HG03135 (cell line): Measurements from ENCODE around the gene EHD2.
"Not testable (repeated sequence)": the region's sequence is repeated elsewhere in the genome, so short reads cannot be mapped to it uniquely, and the experiment has no call there.

Experiments
- ATAC-seq: cut with Tn5 transposase; IDR thresholded peaks from one replicate; pipeline ENCODE4 v1.9.1; 2021; ENCODE audit warnings: mild to moderate bottlenecking, moderate library complexity; ENCODE audit not compliant: unreplicated experiment

The EHD2 gene, protein sequence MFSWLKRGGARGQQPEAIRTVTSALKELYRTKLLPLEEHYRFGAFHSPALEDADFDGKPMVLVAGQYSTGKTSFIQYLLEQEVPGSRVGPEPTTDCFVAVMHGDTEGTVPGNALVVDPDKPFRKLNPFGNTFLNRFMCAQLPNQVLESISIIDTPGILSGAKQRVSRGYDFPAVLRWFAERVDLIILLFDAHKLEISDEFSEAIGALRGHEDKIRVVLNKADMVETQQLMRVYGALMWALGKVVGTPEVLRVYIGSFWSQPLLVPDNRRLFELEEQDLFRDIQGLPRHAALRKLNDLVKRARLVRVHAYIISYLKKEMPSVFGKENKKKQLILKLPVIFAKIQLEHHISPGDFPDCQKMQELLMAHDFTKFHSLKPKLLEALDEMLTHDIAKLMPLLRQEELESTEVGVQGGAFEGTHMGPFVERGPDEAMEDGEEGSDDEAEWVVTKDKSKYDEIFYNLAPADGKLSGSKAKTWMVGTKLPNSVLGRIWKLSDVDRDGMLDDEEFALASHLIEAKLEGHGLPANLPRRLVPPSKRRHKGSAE

DNA sequence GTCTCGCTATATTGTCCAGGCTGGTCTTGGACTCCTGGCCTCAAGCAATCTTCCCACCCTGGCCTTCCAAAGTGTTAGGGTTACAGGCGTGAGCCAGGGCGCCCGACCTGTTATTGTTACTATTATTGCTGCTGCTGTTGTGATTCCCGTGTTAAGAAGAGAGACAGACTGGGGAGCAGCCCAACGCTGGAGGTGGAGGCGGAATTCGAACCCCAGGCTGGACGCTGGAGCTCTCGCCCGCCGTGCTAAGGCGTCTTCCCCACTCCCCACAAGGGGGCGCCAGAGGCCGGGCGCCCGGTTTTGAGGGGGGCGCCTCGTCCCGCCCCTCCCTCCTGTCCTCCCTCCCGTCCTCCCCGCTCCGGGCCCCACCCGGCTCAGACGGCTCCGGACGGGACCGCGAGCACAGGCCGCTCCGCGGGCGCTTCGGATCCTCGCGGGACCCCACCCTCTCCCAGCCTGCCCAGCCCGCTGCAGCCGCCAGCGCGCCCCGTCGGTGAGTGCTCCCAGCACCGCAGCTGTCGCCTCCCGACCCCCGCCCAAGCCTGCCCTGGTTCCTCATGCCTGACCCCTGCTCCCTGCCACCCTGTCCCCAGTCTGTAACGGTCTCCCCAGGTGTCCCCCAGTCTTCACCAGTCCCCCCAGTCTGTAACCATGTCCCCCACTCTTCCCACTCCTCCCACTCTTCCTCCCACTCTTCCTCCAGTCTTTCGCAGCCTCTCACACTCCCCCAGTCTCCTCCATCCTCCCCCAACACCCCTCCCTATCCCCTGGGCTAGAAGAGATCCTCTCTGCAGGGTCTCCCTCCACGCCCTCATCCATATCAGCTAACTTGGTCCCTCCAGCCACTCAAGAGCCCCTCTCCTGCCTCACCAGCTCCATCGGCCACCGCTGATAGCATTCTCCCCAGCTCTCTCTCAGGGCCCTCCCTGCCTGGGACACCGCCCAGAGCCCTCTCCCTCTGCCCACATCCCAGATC, at the start of gene EHD2:
TSS of gene EHD2 (plus strand) at position 377 of the 976 bp plus-strand sequence. CDS start 3,191 bp downstream, outside the sequence.
- ATAC-seq: no peak

DNA sequence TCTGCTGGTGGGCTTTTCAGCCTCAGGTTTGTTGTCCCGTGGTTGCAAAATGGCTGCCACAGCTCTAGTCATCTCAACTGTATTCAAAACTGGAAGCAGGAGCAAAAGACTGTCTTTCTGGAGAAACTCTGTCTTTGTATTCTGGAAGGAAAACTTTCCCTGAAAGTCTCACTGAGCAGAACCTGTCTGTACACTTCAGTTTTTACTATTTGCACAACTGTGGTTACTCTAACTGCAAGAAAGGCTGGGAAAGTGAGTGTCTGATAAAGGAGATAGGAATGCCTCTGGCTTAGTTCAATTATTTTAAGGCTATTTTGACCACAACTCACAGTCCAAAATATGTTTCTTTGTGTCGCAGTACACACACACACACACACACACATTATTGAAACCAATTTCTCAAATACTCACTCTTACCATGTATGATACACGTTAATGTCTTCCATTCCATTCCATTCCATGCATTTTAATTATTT, 49.7 kb upstream of the EHD2 start:
- no peak for ATAC-seq

DNA sequence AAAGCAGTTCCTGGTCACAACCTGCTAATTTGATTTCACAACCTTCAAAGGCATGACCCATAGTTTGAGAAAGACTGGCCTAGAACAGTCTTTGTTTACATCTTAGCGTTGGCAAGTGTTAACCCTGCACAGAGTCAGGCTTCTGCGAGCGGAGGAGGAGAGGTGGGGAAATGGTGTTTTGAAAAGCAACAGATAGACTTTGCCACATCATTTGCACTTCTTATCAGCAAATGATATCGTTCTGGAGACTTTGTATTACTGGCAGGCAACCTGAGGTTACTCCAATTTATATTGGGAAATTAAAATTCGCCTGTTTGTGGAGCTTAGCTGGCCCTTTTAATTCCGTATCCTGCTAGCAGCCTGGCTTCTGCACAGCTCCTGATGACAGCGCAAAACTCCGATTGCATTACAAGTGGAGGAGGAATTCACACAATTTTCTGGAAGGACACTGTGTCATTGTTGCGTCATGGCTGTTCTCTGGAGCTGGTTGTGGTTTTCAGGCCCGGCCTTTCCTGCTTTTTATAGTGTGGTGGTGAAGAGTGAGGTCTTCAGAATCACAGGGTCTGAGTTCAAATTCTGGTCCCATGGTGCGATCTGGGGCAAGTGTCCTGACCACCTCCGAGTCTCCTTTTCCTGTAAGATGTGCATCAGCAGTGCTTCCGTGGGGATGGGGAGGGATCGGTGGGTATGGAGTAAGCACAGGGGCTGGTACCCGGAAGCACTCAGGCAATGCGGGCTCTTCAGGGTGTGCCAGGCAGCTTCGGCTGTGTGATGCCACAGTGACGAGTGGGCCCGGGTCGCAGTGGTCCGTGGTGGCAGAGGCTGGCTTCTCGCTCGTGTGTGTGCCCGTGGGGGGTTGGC, 49.1 kb upstream of the EHD2 start:
- ATAC-seq: no peak

DNA sequence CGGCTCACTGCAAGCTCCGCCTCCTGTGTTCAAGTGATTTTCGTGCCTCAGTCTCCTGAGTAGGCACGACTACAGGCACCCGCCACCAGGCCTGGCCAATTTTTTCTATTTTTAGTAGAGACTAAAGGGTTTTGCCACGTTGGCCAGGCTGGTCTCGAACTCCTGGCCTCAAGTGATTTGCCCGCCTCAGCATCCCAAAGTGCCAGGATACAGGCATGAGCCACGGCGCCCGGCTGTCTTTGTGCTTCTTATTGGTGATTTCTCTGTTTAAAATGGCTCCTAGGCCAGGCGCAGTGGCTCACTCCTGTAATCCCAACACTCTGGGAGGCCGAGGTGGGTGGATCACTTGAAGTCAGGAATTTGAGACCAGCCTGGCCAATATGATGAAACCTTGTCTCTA, 44.7 kb upstream of the EHD2 start:
- not testable (repeated sequence) for ATAC-seq

DNA sequence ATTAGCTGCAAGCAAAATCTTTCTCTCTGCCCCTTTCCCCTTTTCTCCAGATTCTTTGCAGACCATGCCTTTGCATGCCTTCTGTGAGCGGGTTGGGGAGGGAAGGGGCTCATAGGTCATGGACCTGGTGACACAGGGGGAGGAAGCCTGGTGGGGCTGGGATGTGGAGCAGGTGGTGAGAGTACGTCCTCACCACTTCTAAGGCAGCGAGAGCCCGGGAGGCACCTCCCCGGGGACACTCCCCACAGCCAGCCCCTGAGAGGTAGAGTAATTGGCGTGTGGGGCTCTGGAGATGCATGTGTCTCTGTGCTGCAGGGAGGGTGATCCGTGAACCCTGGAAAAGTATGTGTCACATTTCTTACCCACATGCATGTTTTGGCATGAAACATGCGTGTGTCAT, 42.5 kb upstream of the EHD2 start:
- no peak for ATAC-seq

DNA sequence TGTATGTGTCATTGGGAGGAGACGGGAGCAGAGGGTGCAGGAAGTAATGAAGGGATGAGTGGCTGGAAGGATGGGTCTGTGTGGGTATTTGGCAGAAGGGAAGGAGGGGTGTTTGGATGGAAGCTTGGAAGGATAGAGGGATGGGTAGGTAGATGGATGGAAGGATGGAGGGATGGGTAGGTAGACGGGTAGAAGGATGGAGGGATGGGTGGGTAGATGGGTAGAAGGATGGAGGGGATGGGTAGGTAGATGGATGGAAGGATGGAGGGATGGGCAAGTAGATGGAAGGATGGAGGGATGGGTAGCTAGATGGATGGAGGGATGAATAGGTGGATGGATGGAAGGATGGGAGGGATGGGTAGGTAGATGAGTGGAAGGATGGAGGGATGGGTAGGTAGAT, 41.7 kb upstream of the EHD2 start:
- no peak for ATAC-seq

DNA sequence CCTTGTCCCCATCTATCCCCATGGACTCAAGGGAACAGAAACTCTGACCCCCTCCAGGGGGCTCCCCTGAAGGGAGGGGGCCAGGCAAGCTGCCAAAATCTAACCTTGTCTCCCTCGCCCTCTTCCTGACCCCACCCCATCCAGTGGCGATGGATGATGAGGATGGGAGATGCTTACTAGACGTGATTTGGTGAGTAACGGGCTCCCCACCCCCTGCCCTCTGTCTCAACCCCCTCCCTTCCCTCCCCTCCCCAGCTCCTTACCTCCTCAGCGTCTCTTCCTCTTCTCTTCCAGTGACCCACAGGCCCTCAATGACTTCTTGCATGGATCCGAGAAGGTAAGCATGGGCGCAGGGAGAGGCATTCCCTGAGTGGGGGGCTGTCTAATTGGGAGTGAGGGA, 39.8 kb upstream of the EHD2 start:
- ATAC-seq: no peak

DNA sequence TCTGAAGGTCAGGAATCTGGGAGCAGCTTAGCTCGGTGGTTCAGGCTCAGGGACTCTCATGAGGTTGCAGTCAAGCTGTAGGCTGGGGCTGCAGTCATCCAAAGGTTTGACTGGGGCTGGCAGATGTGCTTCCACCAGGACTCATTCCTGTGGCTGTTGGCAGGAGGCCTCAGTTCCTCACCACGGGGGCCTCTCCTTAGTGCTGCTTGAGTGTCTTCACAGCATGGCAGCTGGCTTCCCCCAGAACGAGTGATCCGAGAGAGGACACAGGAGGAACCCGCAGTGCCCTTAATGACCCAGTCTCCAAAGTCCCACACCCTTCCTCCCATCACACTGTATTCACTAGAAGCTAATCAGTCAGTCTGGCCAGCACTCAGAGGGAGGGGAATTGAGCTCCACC, 38.7 kb upstream of the EHD2 start:
- no peak for ATAC-seq

DNA sequence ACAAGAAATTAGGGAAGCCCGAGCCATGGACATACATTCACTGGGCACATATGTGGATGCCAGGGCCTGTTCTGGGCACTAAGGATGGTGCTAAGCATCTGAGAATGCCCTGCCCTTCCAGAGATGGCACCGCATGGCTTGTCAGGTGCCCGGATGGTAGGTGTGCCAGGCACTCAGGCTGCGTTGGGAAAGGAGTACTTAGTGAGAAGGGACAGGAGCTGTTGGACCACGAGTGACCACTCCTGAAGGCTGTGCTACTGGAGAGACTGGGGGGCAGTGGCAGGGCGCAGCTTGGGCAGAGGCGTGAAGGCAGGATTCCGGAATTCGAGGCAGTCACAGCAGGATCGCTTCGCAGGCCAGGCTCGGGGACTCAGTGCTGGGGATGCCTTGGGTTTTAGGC, 38.0 kb upstream of the EHD2 start:
- no peak for ATAC-seq

DNA sequence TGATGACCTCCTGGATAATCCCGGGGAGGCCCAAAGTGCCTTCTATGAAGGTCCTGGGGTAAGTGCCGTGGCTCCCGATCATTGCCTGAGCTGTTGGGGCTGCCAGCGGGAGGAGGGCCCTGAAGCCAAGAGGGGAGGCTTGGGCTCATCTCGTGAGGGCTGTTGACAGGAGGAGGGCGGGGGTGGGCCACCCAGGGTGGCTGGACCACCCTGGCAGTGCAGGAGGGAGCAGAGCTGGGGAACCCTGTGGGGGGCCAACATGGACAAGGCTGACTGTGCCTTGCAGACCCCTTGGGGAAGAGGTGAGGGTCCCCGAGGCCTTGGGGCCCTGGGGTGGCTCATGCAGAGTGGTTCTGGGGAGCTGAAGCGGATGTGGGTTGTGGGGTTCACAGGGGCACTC, 37.4 kb upstream of the EHD2 start:
- ATAC-seq: no peak

DNA sequence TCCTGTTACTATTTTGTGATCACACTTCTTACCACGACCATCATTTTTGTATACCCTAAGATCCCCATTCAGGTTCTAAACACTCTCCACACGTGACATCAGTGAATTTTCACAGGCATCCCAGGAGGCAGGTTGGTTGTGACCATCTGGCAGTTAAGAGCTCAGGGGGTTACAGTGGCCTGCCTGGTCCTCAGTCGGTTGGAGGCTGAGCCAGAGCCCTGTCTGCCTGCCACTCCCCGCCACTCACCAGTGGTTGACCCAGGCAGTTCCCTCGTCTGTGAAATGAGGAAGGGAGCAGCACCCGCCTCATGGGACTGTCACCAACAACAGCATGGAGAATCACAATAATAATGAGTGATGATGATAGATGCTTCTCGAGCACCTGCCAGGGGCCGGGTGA, 36.4 kb upstream of the EHD2 start:
- no peak for ATAC-seq

DNA sequence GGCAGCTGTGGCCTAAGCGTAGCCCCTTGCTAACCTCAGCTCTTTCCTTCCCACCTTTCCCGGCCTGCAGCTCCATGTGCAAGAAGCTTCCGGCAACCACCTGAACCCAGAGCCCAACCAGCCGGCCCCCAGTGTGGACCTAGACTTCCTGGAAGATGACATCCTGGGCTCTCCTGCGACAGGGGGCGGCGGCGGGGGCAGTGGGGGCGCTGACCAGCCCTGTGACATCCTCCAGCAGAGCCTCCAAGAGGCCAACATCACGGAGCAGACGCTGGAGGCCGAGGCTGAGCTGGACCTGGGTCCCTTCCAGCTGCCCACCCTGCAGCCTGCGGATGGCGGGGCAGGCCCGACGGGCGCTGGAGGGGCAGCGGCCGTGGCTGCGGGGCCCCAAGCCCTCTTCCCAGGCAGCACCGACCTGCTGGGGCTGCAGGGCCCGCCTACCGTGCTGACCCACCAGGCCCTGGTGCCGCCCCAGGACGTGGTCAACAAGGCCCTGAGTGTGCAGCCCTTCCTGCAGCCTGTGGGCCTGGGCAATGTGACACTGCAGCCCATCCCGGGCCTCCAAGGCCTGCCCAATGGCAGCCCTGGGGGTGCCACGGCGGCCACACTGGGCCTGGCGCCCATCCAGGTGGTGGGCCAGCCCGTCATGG, 33.8 kb upstream of the EHD2 start:
- no peak for ATAC-seq

DNA sequence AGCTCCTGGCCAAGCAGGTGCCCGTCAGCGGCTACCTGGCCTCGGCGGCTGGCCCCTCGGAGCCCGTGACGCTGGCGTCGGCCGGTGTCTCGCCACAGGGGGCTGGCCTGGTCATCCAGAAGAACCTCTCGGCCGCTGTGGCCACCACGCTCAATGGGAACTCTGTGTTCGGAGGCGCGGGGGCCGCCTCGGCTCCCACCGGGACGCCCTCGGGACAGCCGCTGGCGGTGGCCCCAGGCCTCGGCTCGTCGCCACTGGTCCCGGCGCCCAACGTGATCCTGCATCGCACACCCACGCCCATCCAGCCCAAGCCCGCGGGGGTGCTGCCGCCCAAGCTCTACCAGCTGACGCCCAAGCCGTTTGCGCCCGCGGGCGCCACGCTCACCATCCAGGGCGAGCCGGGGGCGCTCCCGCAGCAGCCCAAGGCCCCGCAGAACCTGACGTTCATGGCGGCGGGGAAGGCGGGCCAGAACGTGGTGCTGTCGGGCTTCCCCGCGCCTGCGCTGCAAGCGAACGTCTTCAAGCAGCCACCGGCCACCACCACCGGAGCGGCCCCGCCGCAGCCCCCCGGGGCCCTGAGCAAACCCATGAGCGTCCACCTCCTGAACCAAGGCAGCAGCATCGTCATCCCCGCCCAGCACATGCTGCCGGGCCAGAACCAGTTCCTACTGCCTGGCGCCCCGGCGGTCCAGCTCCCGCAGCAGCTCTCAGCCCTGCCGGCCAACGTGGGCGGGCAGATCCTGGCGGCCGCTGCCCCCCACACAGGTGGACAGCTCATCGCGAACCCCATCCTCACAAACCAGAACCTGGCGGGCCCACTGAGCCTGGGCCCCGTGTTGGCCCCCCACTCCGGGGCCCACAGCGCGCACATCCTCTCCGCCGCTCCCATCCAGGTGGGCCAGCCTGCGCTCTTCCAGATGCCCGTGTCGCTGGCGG, 33.0 kb upstream of the EHD2 start:
- no peak for ATAC-seq

DNA sequence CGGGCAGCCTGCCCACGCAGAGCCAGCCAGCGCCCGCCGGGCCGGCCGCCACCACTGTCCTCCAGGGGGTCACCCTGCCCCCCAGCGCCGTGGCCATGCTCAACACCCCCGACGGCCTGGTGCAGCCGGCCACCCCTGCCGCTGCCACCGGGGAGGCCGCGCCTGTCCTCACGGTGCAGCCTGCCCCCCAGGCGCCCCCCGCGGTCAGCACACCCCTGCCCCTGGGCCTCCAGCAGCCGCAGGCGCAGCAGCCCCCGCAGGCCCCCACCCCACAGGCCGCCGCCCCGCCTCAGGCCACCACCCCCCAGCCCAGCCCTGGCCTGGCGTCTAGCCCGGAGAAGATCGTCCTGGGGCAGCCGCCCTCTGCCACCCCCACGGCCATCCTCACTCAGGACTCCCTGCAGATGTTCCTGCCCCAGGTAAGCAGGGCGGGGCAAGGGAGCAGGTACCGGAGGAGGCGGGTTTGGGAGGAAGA, 32.3 kb upstream of the EHD2 start:
- no peak for ATAC-seq

DNA sequence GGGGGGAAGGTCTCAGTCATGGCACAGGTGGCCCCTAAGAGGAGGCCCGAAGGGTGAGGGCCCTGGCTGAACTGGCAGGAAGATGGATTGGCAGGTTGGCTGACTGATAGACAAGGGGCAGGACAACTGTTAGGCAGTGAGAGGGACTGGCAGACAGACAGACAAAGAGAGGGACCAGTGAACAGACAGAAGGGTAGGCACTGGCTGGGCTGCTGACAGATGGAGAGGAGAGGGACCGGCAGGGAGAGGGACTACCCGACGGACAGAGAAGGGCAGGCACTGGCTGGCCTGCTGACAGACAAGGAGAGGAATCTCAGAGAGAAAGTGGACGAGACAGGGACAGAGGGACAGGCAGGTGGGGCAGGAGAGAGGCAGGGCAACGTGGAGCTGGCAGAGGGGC, 31.8 kb upstream of the EHD2 start:
- ATAC-seq: no peak

DNA sequence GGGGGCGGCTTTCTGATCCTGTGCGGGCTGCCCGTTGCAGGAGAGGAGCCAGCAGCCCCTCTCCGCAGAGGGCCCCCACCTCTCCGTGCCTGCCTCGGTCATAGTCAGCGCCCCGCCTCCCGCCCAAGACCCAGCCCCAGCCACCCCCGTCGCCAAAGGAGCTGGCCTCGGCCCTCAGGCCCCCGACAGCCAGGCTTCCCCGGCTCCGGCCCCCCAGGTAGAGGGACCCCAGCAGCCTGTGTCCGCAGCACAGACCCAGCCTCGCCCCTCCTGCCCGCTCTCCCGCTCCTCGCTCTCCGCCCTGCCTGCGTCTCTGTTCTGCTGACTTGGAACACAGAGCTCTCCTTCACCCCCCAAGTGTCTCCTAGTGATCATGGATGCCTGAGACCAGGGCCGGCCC, 31.3 kb upstream of the EHD2 start:
- no peak for ATAC-seq

DNA sequence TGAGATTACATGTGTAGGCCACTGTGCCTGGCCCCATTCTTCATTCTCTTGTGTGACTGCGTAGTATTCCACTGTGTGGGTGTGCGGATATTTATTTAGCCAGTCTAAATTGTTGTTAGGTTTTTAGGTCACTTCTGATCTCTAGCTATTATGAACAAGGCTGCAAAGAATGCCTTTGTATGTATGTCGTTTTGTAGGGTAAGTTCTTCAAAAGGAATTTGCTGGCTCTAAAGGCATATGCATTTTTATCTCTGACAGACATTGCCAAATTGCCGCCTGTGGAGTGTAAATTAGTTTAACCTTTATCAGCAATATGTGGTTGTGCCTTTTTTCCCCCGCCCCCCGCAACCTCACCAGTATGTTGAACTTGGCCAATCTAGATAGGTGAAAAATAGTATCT, 30.3 kb upstream of the EHD2 start:
- ATAC-seq: no peak

DNA sequence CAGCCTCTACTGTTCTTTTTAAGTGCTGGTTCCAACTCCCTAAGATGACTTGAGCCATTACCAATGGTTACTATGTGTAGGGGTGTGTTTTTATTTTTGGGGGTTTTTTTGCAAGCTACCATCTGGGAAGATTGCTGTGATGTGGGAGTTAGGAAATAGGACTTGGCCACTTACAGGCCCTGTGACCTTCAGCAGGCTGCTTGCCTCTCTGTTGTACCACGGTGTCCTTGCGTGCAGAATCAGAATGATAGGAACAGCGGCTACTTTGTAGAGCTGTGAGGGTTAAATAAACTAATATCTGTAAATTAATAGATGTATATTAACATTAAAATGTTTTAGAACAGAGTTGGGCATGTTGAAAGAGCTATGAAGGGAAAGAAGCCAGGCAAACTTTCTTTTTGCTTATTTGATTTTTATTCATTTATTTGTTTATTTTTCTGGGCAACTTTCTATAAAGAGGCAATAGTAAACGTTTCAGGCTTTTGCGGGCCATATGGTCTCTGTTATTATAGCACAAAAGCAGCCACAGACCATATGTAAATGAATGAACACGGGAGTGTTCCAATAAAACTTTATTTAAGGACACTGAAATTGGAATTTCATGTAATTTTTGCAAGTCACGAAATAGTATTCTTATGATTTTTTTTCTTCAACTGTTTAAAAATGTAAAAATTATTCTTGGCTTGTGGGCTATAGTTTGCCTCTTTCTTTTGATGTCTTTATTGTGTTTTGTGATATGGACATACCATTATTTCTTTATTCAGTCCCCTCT, 26.4 kb upstream of the EHD2 start:
- no peak for ATAC-seq
